WTC11 (cell line): Measurements from ENCODE around the gene STK17B. TPM values are rescaled to one million over a fixed set of nuclear protein-coding genes. Genes with fewer than 3 reads are reported as not detected.

ENCODE experiments used
- ATAC-seq: fragments of 200-7000 bp; cut with Tn5 transposase; 2 replicates; pipeline ENCODE4 v1.10.0; 2021; ENCODE audit warnings: mild to moderate bottlenecking, moderate library complexity
- CTCF ChIA-PET: fragments of 300-600 bp; sonication (Branson Sonifier 250); formaldehyde crosslinking; loops from one replicate; lab custom pipeline; 2021; ENCODE audit warnings: antibody characterized with exemption; lab: Charles Lee
- POLR2A ChIA-PET: fragments of 350-600 bp; sonication (Branson Sonifier 250); formaldehyde crosslinking; loops from one replicate; lab custom pipeline; 2021; ENCODE audit warnings: antibody characterized with exemption; lab: Charles Lee
- DNase-seq: peaks from one replicate; pipeline ENCODE4 v3.0.0; 2021; ENCODE audit warnings: low spot score
- H3K27ac Mint-ChIP-seq: 2 replicates; pipeline ENCODE4 v1.8.0; 2021; ENCODE audit warnings: mixed read lengths
- H3K27me3 Mint-ChIP-seq: 2 replicates; pipeline ENCODE4 v1.8.0; 2021; ENCODE audit warnings: low read depth, mild to moderate bottlenecking, moderate library complexity, mixed read lengths
- H3K36me3 Mint-ChIP-seq: 2 replicates; pipeline ENCODE4 v1.8.0; 2021; ENCODE audit warnings: mixed read lengths
- H3K4me1 Mint-ChIP-seq: 2 replicates; pipeline ENCODE4 v1.8.0; 2022; ENCODE audit warnings: mixed read lengths
- H3K4me3 Mint-ChIP-seq: 2 replicates; pipeline ENCODE4 v1.8.0; 2021; ENCODE audit warnings: mild to moderate bottlenecking, moderate library complexity, mixed read lengths
- H3K9me3 Mint-ChIP-seq: 2 replicates; pipeline ENCODE4 v1.8.0; 2021; ENCODE audit warnings: mixed read lengths
- ATF2 ChIP-seq: sonication (generic); formaldehyde crosslinking; IDR thresholded peaks from 2 replicates; pipeline ENCODE4 v1.8.1; 2022; ENCODE audit warnings: low read depth, missing genetic modification reagents, borderline replicate concordance
- CBFB ChIP-seq: sonication (generic); formaldehyde crosslinking; IDR thresholded peaks from 2 replicates; pipeline ENCODE4 v1.8.1; 2022; ENCODE audit warnings: mild to moderate bottlenecking, low read depth, missing genetic modification reagents
- CREB1 ChIP-seq: sonication (generic); formaldehyde crosslinking; IDR thresholded peaks from 2 replicates; pipeline ENCODE4 v1.8.0; 2023; ENCODE audit warnings: mild to moderate bottlenecking, missing genetic modification reagents
- CREM ChIP-seq: sonication (generic); formaldehyde crosslinking; IDR thresholded peaks from 2 replicates; pipeline ENCODE4 v1.8.1; 2022; ENCODE audit warnings: mild to moderate bottlenecking, missing genetic modification reagents, moderate library complexity
- ETV6 ChIP-seq: sonication (generic); formaldehyde crosslinking; IDR thresholded peaks from 2 replicates; pipeline ENCODE4 v1.8.1; 2022; ENCODE audit warnings: mild to moderate bottlenecking, missing genetic modification reagents
- FOXJ3 ChIP-seq: sonication (generic); formaldehyde crosslinking; IDR thresholded peaks from 2 replicates; pipeline ENCODE4 v1.9.0; 2021; ENCODE audit warnings: missing genetic modification reagents, mild to moderate bottlenecking, borderline replicate concordance
- FOXP1 ChIP-seq: sonication (generic); formaldehyde crosslinking; IDR thresholded peaks from 2 replicates; pipeline ENCODE4 v1.8.0; 2022; ENCODE audit warnings: missing genetic modification reagents, mild to moderate bottlenecking, moderate library complexity, borderline replicate concordance
- GTF2I ChIP-seq: fragments of 250-450 bp; sonication (Bioruptor Pico); conservative IDR thresholded peaks from 2 replicates; pipeline ENCODE4 v1.4.0; 2021; ENCODE audit warnings: mild to moderate bottlenecking
- IRF1 ChIP-seq: sonication (generic); formaldehyde crosslinking; IDR thresholded peaks from 2 replicates; pipeline ENCODE4 v1.8.0; 2023; ENCODE audit warnings: missing genetic modification reagents
- IRF2 ChIP-seq: sonication (generic); formaldehyde crosslinking; IDR thresholded peaks from 2 replicates; pipeline ENCODE4 v1.8.0; 2022; ENCODE audit warnings: low read depth, missing genetic modification reagents, borderline replicate concordance
- JUN ChIP-seq: sonication (generic); formaldehyde crosslinking; IDR thresholded peaks from 2 replicates; pipeline ENCODE4 v1.8.0; 2023; ENCODE audit warnings: mild to moderate bottlenecking, missing genetic modification reagents
- MLX ChIP-seq: sonication (generic); formaldehyde crosslinking; IDR thresholded peaks from 2 replicates; pipeline ENCODE4 v1.8.1; 2023; ENCODE audit warnings: mild to moderate bottlenecking, missing genetic modification reagents, moderate library complexity
- MXD4 ChIP-seq: fragments of 250-450 bp; sonication (Bioruptor Pico); IDR thresholded peaks from 2 replicates; pipeline ENCODE4 v1.8.0; 2021; ENCODE audit warnings: mild to moderate bottlenecking, moderate library complexity, borderline replicate concordance
- MYBL2 ChIP-seq: sonication (generic); formaldehyde crosslinking; IDR thresholded peaks from 2 replicates; pipeline ENCODE4 v1.8.1; 2023; ENCODE audit warnings: mild to moderate bottlenecking, moderate library complexity, missing genetic modification reagents
- NFATC4 ChIP-seq: fragments of 250-450 bp; sonication (Bioruptor Pico); IDR thresholded peaks from 2 replicates; pipeline ENCODE4 v1.9.0; 2021; ENCODE audit warnings: mild to moderate bottlenecking
- NFYB ChIP-seq: sonication (generic); formaldehyde crosslinking; conservative IDR thresholded peaks from 2 replicates; pipeline ENCODE4 v1.8.0; 2022; ENCODE audit warnings: low read depth, missing genetic modification reagents
- NR2C2 ChIP-seq: sonication (generic); formaldehyde crosslinking; IDR thresholded peaks from 2 replicates; pipeline ENCODE4 v1.8.0; 2022; ENCODE audit warnings: mild to moderate bottlenecking, missing genetic modification reagents
- PREB ChIP-seq: sonication (generic); formaldehyde crosslinking; IDR thresholded peaks from 2 replicates; pipeline ENCODE4 v1.8.1; 2022; ENCODE audit warnings: mild to moderate bottlenecking, missing genetic modification reagents, moderate library complexity, borderline replicate concordance
- RELA ChIP-seq: sonication (generic); formaldehyde crosslinking; IDR thresholded peaks from 2 replicates; pipeline ENCODE4 v1.8.1; 2022; ENCODE audit warnings: missing genetic modification reagents, mild to moderate bottlenecking, borderline replicate concordance
- RORB ChIP-seq: fragments of 250-450 bp; sonication (Bioruptor Pico); IDR thresholded peaks from 2 replicates; pipeline ENCODE4 v1.9.0; 2021; ENCODE audit warnings: mild to moderate bottlenecking
- SMAD3 ChIP-seq: sonication (generic); formaldehyde crosslinking; IDR thresholded peaks from 2 replicates; pipeline ENCODE4 v1.8.0; 2022; ENCODE audit warnings: missing genetic modification reagents, mild to moderate bottlenecking, borderline replicate concordance
- SMAD4 ChIP-seq: sonication (generic); formaldehyde crosslinking; IDR thresholded peaks from 2 replicates; pipeline ENCODE4 v1.8.0; 2022; ENCODE audit warnings: mild to moderate bottlenecking, missing genetic modification reagents
- TCF7 ChIP-seq: sonication (generic); formaldehyde crosslinking; IDR thresholded peaks from 2 replicates; pipeline ENCODE4 v1.8.0; 2022; ENCODE audit warnings: mild to moderate bottlenecking, low read depth, missing genetic modification reagents, moderate library complexity
- total RNA-seq: library from RNA; stranded (reverse); gene quantifications from 3 replicates; pipeline ENCODE4 v1.2.3, GENCODE V29; 2021
- TF ChIP-seq, protein P1 (sequence below): sonication (generic); formaldehyde crosslinking; IDR thresholded peaks from 2 replicates; pipeline ENCODE4 v1.8.0; 2022; ENCODE audit warnings: mild to moderate bottlenecking, missing genetic modification reagents

STK17B gene
- total RNA-seq, 1 experiment from 2014 or later: 11.8 TPM

GRCh38 chr2:196159221-196159892 is 12.0 kb downstream of the STK17B start:
- peaks cover 18% of the 10 kb centered on the region for H3K36me3 Mint-ChIP-seq
- CTCF ChIA-PET: no interaction called here
- TF ChIP-seq RELA (CRISPR knock-in tag) (no peak), MLX (CRISPR knock-in tag) (no peak), MXD4 (CRISPR knock-in tag) (no peak), TCF7 (CRISPR knock-in tag) (no peak), GTF2I (no peak)
- TF ChIP-seq, all 79 proteins: peak for 0
- DNase-seq: no peak
- H3K27me3 Mint-ChIP-seq: no peaks in the 10 kb centered on the region
- no peak overlapping the region for H3K27ac Mint-ChIP-seq
- no peak overlapping the region for H3K4me3 Mint-ChIP-seq
- POLR2A ChIA-PET: no interaction called here
- peaks cover 22% of the 10 kb centered on the region for H3K4me1 Mint-ChIP-seq
- no peaks in the 10 kb centered on the region for H3K9me3 Mint-ChIP-seq
- no peak for ATAC-seq

DNA sequence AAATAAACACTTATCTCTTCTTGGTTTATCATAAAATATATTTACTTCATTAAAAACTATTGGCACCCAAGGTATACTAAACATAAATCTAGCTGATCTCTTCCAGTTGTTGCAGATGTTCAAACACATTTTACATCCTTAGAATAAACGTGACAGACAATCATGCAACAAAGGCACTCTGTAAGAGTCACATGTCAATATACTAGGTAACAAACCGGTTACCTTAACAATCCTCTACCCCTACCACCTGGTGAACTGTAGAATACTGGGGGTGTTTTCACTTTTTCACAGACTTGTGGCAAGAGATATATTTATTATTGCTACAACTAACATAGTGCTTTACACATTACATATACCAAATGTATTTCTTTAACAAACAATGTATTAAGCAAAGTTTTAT is 15.8 kb downstream of the STK17B start:
- H3K27me3 Mint-ChIP-seq: no peaks in the 10 kb centered on the region
- no peak overlapping the region for H3K27ac Mint-ChIP-seq
- peaks cover 10% of the 10 kb centered on the region for H3K4me1 Mint-ChIP-seq
- no peak for TF ChIP-seq NFATC4 (CRISPR knock-in tag)
- no peak for TF ChIP-seq IRF1 (CRISPR knock-in tag)
- TF ChIP-seq TCF7 (CRISPR knock-in tag): no peak
- no peak for TF ChIP-seq PREB (CRISPR knock-in tag)
- no peak for TF ChIP-seq JUN (CRISPR knock-in tag)
- TF ChIP-seq, protein P1, sequence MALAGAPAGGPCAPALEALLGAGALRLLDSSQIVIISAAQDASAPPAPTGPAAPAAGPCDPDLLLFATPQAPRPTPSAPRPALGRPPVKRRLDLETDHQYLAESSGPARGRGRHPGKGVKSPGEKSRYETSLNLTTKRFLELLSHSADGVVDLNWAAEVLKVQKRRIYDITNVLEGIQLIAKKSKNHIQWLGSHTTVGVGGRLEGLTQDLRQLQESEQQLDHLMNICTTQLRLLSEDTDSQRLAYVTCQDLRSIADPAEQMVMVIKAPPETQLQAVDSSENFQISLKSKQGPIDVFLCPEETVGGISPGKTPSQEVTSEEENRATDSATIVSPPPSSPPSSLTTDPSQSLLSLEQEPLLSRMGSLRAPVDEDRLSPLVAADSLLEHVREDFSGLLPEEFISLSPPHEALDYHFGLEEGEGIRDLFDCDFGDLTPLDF (CRISPR knock-in tag): no peak
- no peak for TF ChIP-seq IRF2 (CRISPR knock-in tag)
- TF ChIP-seq ETV6 (CRISPR knock-in tag): no peak
- no peak for TF ChIP-seq CREM (CRISPR knock-in tag)
- TF ChIP-seq NR2C2 (CRISPR knock-in tag): no peak
- TF ChIP-seq SMAD4 (CRISPR knock-in tag): no peak
- no peak for TF ChIP-seq NFYB
- no peak for TF ChIP-seq CREB1 (CRISPR knock-in tag)
- TF ChIP-seq GTF2I: no peak
- no peak for TF ChIP-seq SMAD3 (CRISPR knock-in tag)
- TF ChIP-seq FOXJ3 (CRISPR knock-in tag): no peak
- TF ChIP-seq CBFB (CRISPR knock-in tag): no peak
- no peak for ATAC-seq
- ChIA-PET CTCF (no interaction called here), POLR2A (no interaction called here)
- peaks cover 30% of the 10 kb centered on the region for H3K36me3 Mint-ChIP-seq
- H3K9me3 Mint-ChIP-seq: peaks cover 11% of the 10 kb centered on the region
- no peak overlapping the region for H3K4me3 Mint-ChIP-seq
- DNase-seq: no peak

DNA sequence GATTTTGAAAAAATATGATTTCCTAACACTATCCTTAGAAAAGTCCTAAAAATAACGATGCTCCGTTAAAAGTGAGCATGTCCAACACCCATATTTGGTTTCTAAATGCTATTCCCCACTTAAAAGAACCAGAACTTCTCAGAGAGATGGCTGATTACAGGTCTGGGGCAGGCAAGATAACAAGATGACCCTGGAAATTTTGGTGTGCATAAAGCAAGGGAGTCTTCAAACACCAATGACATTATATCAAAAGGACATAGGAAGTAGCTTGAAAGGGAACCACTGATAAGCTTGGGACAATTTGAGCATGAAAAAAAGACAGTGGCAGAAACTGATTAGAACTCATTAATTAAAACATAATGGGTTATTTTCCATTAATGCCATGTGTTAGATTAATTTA is 17.9 kb downstream of the STK17B start:
- Mint-ChIP-seq H3K4me1 (no peaks in the 10 kb centered on the region), H3K9me3 (peaks cover 11% of the 10 kb centered on the region), H3K27ac (no peak overlapping the region), H3K4me3 (no peak overlapping the region), H3K27me3 (no peaks in the 10 kb centered on the region), H3K36me3 (peaks cover 33% of the 10 kb centered on the region)
- ATAC-seq (no peak), DNase-seq (no peak)
- ChIA-PET POLR2A (no interaction called here), CTCF (no interaction called here)
- no peak for TF ChIP-seq MYBL2 (CRISPR knock-in tag)
- no peak for TF ChIP-seq FOXJ3 (CRISPR knock-in tag)
- TF ChIP-seq FOXP1 (CRISPR knock-in tag): no peak
- TF ChIP-seq ATF2: no peak
- no peak for TF ChIP-seq RORB
- TF ChIP-seq, protein P1 (CRISPR knock-in tag): no peak
- TF ChIP-seq IRF1 (CRISPR knock-in tag): no peak
- no peak for TF ChIP-seq JUN (CRISPR knock-in tag)
- TF ChIP-seq, all 79 proteins: peak for 0
